ENCODE measurements around the gene DNPH1.
A peak's percentile ranks its signal among the peaks of the same experiment; 100 is the strongest.

The DNPH1 gene

GRCh38 chr6:43228951-43229802 is at the start of gene DNPH1:
DNPH1 (minus strand) TSS chr6:43229481; CDS start chr6:43229456, 25 bp downstream.
- DNase-seq (ENCODE audit: low read depth in 1 of 2, low spot score in 1 of 2) = peak; percentile 75 to 81
- in situ Hi-C loops (cut with HindIII; ENCODE audit: low pct_unique_long_range_greater_than_20kb, low sequenced_read_pairs) = no loop called here
- TF ChIP-seq JUND (IDR thresholded peaks at IDR 0.05; ENCODE audit: low read depth) = no peak

- in situ Hi-C loops (cut with HindIII; ENCODE audit: low pct_unique_long_range_greater_than_20kb, low sequenced_read_pairs) = no loop called here
- no peak for TF ChIP-seq JUND (IDR thresholded peaks at IDR 0.05; ENCODE audit: low read depth)
- DNase-seq (ENCODE audit: low read depth in 1 of 2, low spot score in 1 of 2) = no peak
These were observed 49.3 kb upstream of the DNPH1 start for GRCh38 chr6:43278524-43279078.

GRCh38 chr6:43277643-43278523 is 48.6 kb upstream of the DNPH1 start:
- in situ Hi-C loops (cut with HindIII; ENCODE audit: low pct_unique_long_range_greater_than_20kb, low sequenced_read_pairs) = no loop called here
- DNase-seq (ENCODE audit: low read depth in 1 of 2, low spot score in 1 of 2) = no peak
- TF ChIP-seq JUND (IDR thresholded peaks at IDR 0.05; ENCODE audit: low read depth) = no peak

GRCh38 chr6:43277306-43277642 is 48.0 kb upstream of the DNPH1 start:
- in situ Hi-C loops (cut with HindIII; ENCODE audit: low pct_unique_long_range_greater_than_20kb, low sequenced_read_pairs) = no loop called here
- DNase-seq (ENCODE audit: low read depth in 1 of 2, low spot score in 1 of 2) = no peak
- no peak for TF ChIP-seq JUND (IDR thresholded peaks at IDR 0.05; ENCODE audit: low read depth)

- in situ Hi-C loops (cut with HindIII; ENCODE audit: low pct_unique_long_range_greater_than_20kb, low sequenced_read_pairs) = no loop called here
- no peak for TF ChIP-seq JUND (IDR thresholded peaks at IDR 0.05; ENCODE audit: low read depth)
- no peak for DNase-seq (ENCODE audit: low read depth in 1 of 2, low spot score in 1 of 2)
These were observed 47.5 kb upstream of the DNPH1 start for GRCh38 chr6:43276577-43277305.

- in situ Hi-C loops (cut with HindIII; ENCODE audit: low pct_unique_long_range_greater_than_20kb, low sequenced_read_pairs) = no loop called here
- TF ChIP-seq JUND (IDR thresholded peaks at IDR 0.05; ENCODE audit: low read depth) = no peak
- DNase-seq (ENCODE audit: low read depth in 1 of 2, low spot score in 1 of 2) = no peak
These were observed 46.7 kb upstream of the DNPH1 start for GRCh38 chr6:43275801-43276576.

- no peak for DNase-seq (ENCODE audit: low read depth in 1 of 2, low spot score in 1 of 2)
- TF ChIP-seq JUND (IDR thresholded peaks at IDR 0.05; ENCODE audit: low read depth) = no peak
- in situ Hi-C loops (cut with HindIII; ENCODE audit: low pct_unique_long_range_greater_than_20kb, low sequenced_read_pairs) = no loop called here
These were observed 45.8 kb upstream of the DNPH1 start for GRCh38 chr6:43274916-43275597.

- DNase-seq (ENCODE audit: low read depth in 1 of 2, low spot score in 1 of 2) = no peak
- TF ChIP-seq JUND (IDR thresholded peaks at IDR 0.05; ENCODE audit: low read depth) = no peak
- in situ Hi-C loops (cut with HindIII; ENCODE audit: low pct_unique_long_range_greater_than_20kb, low sequenced_read_pairs) = no loop called here
These were observed 45.0 kb upstream of the DNPH1 start for GRCh38 chr6:43274127-43274915.

- in situ Hi-C loops (cut with HindIII; ENCODE audit: low pct_unique_long_range_greater_than_20kb, low sequenced_read_pairs) = no loop called here
- no peak for TF ChIP-seq JUND (IDR thresholded peaks at IDR 0.05; ENCODE audit: low read depth)
- no peak for DNase-seq (ENCODE audit: low read depth in 1 of 2, low spot score in 1 of 2)
These were observed 44.4 kb upstream of the DNPH1 start for GRCh38 chr6:43273707-43274106.

GRCh38 chr6:43271944-43272343 is 42.7 kb upstream of the DNPH1 start:
- in situ Hi-C loops (cut with HindIII; ENCODE audit: low pct_unique_long_range_greater_than_20kb, low sequenced_read_pairs) = no loop called here
- DNase-seq (ENCODE audit: low read depth in 1 of 2, low spot score in 1 of 2) = no peak
- no peak for TF ChIP-seq JUND (IDR thresholded peaks at IDR 0.05; ENCODE audit: low read depth)

Measured in T47D (cell line).